GM23338 (cell line): ENCODE results near the gene KLHDC2. TPM values are rescaled to one million over a fixed set of nuclear protein-coding genes. Genes with fewer than 3 reads are reported as not detected.

Source experiments
- ATAC-seq: fragments of 200-7000 bp; cut with Tn5 transposase; 3 replicates; pipeline ENCODE4 v1.9.1; 2020
- DNase-seq: peaks from one replicate; pipeline ENCODE4 v3.0.0-alpha.2; 2015; ENCODE audit warnings: low spot score
- H2AFZ ChIP-seq: fragments of 200-600 bp; sonication (generic); 2 replicates; pipeline ENCODE4 v1.8.0; 2016; ENCODE audit warnings: antibody characterized with exemption, mild to moderate bottlenecking, moderate library complexity
- H3F3A ChIP-seq: fragments of 200-600 bp; sonication (generic); replicated peaks from 2 replicates; pipeline ENCODE4 v1.8.0; 2017; ENCODE audit warnings: antibody characterized with exemption, mixed run types, low read depth
- H3K27ac ChIP-seq: fragments of 200-600 bp; sonication (generic); 2 replicates; pipeline ENCODE4 v1.6.1; 2016; ENCODE audit warnings: low read depth
- H3K27me3 ChIP-seq: fragments of 200-600 bp; sonication (generic); 2 replicates; pipeline ENCODE4 v1.8.0; 2016; ENCODE audit warnings: mild to moderate bottlenecking, mixed run types, moderate library complexity; ENCODE audit not compliant: insufficient read depth
- H3K36me3 ChIP-seq: fragments of 200-600 bp; sonication (generic); 2 replicates; pipeline ENCODE4 v1.8.0; 2016; ENCODE audit warnings: mild to moderate bottlenecking; ENCODE audit not compliant: insufficient read depth
- H3K4me1 ChIP-seq: fragments of 200-600 bp; sonication (generic); 2 replicates; pipeline ENCODE4 v1.8.0; 2016; ENCODE audit warnings: mild to moderate bottlenecking, moderate library complexity; ENCODE audit not compliant: insufficient read depth
- H3K4me2 ChIP-seq: fragments of 200-600 bp; sonication (generic); 2 replicates; pipeline ENCODE4 v1.7.1; 2017; ENCODE audit warnings: mixed run types
- H3K4me3 ChIP-seq: fragments of 200-600 bp; sonication (generic); 2 replicates; pipeline ENCODE4 v1.6.1; 2016; ENCODE audit warnings: mixed run types
- H3K79me2 ChIP-seq: fragments of 200-600 bp; sonication (generic); replicated peaks from 2 replicates; pipeline ENCODE4 v1.8.0; 2017; ENCODE audit warnings: mild to moderate bottlenecking; ENCODE audit not compliant: insufficient read depth
- H3K9me2 ChIP-seq: fragments of 200-600 bp; sonication (generic); 2 replicates; pipeline ENCODE4 v1.8.0; 2017; ENCODE audit not compliant: insufficient read depth
- H4K20me1 ChIP-seq: fragments of 200-600 bp; sonication (generic); replicated peaks from 2 replicates; pipeline ENCODE4 v1.8.0; 2017; ENCODE audit warnings: mild to moderate bottlenecking; ENCODE audit not compliant: insufficient read depth
- H3K27ac Mint-ChIP-seq: 2 replicates; pipeline ENCODE4 v1.8.0; 2020; ENCODE audit warnings: inconsistent platforms, mild to moderate bottlenecking, moderate library complexity, mixed read lengths
- H3K27me3 Mint-ChIP-seq: 3 replicates; pipeline ENCODE4 v1.8.0; 2022; ENCODE audit warnings: low read depth, mild to moderate bottlenecking, moderate library complexity, mixed read lengths, inconsistent platforms; ENCODE audit not compliant: insufficient read depth, poor library complexity
- H3K36me3 Mint-ChIP-seq: 3 replicates; pipeline ENCODE4 v1.8.0; 2021; ENCODE audit warnings: low read depth, mild to moderate bottlenecking, inconsistent platforms, moderate library complexity, mixed read lengths
- H3K4me1 Mint-ChIP-seq: 3 replicates; pipeline ENCODE4 v1.8.0; 2020; ENCODE audit warnings: mild to moderate bottlenecking, inconsistent platforms, mixed read lengths
- H3K4me3 Mint-ChIP-seq: 3 replicates; pipeline ENCODE4 v1.8.0; 2021; ENCODE audit warnings: moderate library complexity, mild to moderate bottlenecking, inconsistent platforms, mixed read lengths
- H3K9me3 Mint-ChIP-seq: 3 replicates; pipeline ENCODE4 v1.8.0; 2020; ENCODE audit warnings: moderate library complexity, mild to moderate bottlenecking, inconsistent platforms, mixed read lengths
- CREB1 ChIP-seq: fragments of 250-450 bp; sonication (Bioruptor Pico); IDR thresholded peaks from 2 replicates; pipeline ENCODE4 v1.5.0; 2020; ENCODE audit warnings: low read depth, mild to moderate bottlenecking, moderate library complexity
- ETS1 ChIP-seq: IDR thresholded peaks from 2 replicates; pipeline ENCODE4 v1.6.1; 2016; ENCODE audit warnings: antibody characterized with exemption
- EZH2 ChIP-seq: fragments of 200-600 bp; sonication (generic); IDR thresholded peaks from one replicate; pipeline ENCODE4 v1.8.0; 2017; ENCODE audit warnings: antibody characterized with exemption, mild to moderate bottlenecking, low read depth; ENCODE audit not compliant: unreplicated experiment
- JUNB ChIP-seq: IDR thresholded peaks from one replicate; pipeline ENCODE4 v1.6.1; 2016; ENCODE audit warnings: antibody characterized with exemption; ENCODE audit not compliant: unreplicated experiment
- NANOG ChIP-seq: IDR thresholded peaks from 2 replicates; pipeline ENCODE4 v1.6.1; 2016; ENCODE audit warnings: antibody characterized with exemption, borderline replicate concordance
- REST ChIP-seq: IDR thresholded peaks from one replicate; pipeline ENCODE4 v1.6.1; 2018; ENCODE audit warnings: antibody characterized with exemption; ENCODE audit not compliant: unreplicated experiment
- STAT1 ChIP-seq: IDR thresholded peaks from one replicate; pipeline ENCODE4 v1.6.1; 2016; ENCODE audit warnings: antibody characterized with exemption; ENCODE audit not compliant: unreplicated experiment
- ZNF114 ChIP-seq: fragments of 250-450 bp; sonication (Bioruptor Pico); IDR thresholded peaks from 2 replicates; pipeline ENCODE4 v1.5.0; 2020; ENCODE audit warnings: mild to moderate bottlenecking, moderate library complexity
- polyA plus RNA-seq: library from polyadenylated mRNA; unstranded; fragments of >200 nt; fragmentation: Nextera tagmentation; extraction: Ambion mirVana; gene quantifications from 2 replicates; pipeline ENCODE4 v1.2.1, GENCODE V29; 2016
- total RNA-seq: library from RNA; depleted of rRNA; stranded (reverse); fragments of >200 nt; shearing (Covaris generic); gene quantifications from 2 replicates; pipeline ENCODE4 v1.2.3, GENCODE V29; 2014
- TF ChIP-seq, protein P1 (sequence below), 2 experiments: fragments of 200-600 bp in 1 of 2; sonication (generic) in 1 of 2; conservative IDR thresholded peaks; 2 replicates each; pipeline versions ENCODE4 v1.5.1 to v1.6.1; 2016 to 2017; ENCODE audit warnings: antibody characterized with exemption in 2 of 2, low read depth in 2 of 2, mild to moderate bottlenecking in 2 of 2, moderate library complexity in 1 of 2

KLHDC2 gene
- total and polyA plus RNA-seq, 2 experiments from 2014 or later: 38.5 to 61.9 TPM

DNA sequence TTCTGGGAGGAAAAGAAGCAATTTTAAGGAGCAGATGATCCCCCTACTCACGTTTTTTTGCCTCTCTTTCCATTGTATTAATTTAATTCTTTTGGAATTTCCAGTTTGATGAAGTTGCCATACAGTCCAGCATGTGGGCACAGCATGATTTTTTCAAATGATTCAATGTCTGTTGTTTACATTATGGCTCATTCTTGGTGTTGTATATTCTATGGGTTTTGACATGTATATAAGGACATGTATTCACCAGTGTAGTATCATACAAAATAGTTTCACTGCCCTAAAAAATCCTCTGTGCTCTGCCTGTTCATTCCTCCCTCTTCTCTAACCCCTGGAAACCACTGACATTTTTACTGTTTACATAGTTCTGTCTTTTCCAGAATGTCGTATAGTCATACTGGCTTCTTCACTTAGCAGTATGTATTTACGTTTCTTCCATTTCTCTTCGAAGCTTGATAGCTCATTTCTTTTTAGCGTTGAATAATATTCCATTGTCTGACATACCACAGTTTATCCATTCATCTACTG lies 13.3 kb upstream of the KLHDC2 start (continued):
- TF ChIP-seq EZH2 (no peak), CREB1 (no peak), STAT1 (no peak)

- no peaks in the 10 kb centered on the region; the same call in 1 of the 2 replicates for H3K9me2 ChIP-seq
- no peak overlapping the region for H3K27ac ChIP-seq
- H3F3A ChIP-seq: no peaks in the 10 kb centered on the region
- no peaks in the 10 kb centered on the region for H3K36me3 ChIP-seq
- no peak overlapping the region for H3K4me2 ChIP-seq
- no peaks in the 10 kb centered on the region for H3K27me3 ChIP-seq
- Mint-ChIP-seq H3K9me3 (no peaks in the 10 kb centered on the region; the same call in 2 of the 3 replicates), H3K27ac (no peak overlapping the region), H3K27me3 (no peaks in the 10 kb centered on the region), H3K4me3 (no peak overlapping the region), H3K36me3 (no peaks in the 10 kb centered on the region), H3K4me1 (no peaks in the 10 kb centered on the region)
- no peak overlapping the region for H3K4me3 ChIP-seq
- no peak overlapping the region for H2AFZ ChIP-seq
- DNase-seq (no peak), ATAC-seq (no peak)
- H3K4me1 ChIP-seq: no peaks in the 10 kb centered on the region
- no peaks in the 10 kb centered on the region for H4K20me1 ChIP-seq
- TF ChIP-seq EZH2: no peak
- no peaks in the 10 kb centered on the region for H3K79me2 ChIP-seq
Measured at GRCh38 chr14:49755378-49755777, 12.6 kb upstream of the KLHDC2 start.

- H3K27ac ChIP-seq: no peak overlapping the region
- no peak overlapping the region for H3K27ac Mint-ChIP-seq
- no peaks in the 10 kb centered on the region for H3K36me3 ChIP-seq
- H3K27me3 Mint-ChIP-seq: no peaks in the 10 kb centered on the region
- peaks cover 4% of the 10 kb centered on the region for H3K4me1 Mint-ChIP-seq
- H4K20me1 ChIP-seq: no peaks in the 10 kb centered on the region
- H3K4me3 ChIP-seq: no peak overlapping the region
- ATAC-seq (no peak), DNase-seq (no peak)
- no peak overlapping the region for H2AFZ ChIP-seq
- no peaks in the 10 kb centered on the region for H3K36me3 Mint-ChIP-seq
- H3K4me2 ChIP-seq: no peak overlapping the region
- no peaks in the 10 kb centered on the region for H3K27me3 ChIP-seq
- no peaks in the 10 kb centered on the region for H3K79me2 ChIP-seq
- no peaks in the 10 kb centered on the region for H3K9me3 Mint-ChIP-seq
- H3K4me3 Mint-ChIP-seq: no peak overlapping the region
- peaks cover 5% of the 10 kb centered on the region; the same call in 1 of the 2 replicates for H3K4me1 ChIP-seq
- H3F3A ChIP-seq: peaks cover 5% of the 10 kb centered on the region; the same call in 1 of the 2 replicates
- H3K9me2 ChIP-seq: no peaks in the 10 kb centered on the region
- no peak for TF ChIP-seq REST
- TF ChIP-seq, protein P1, sequence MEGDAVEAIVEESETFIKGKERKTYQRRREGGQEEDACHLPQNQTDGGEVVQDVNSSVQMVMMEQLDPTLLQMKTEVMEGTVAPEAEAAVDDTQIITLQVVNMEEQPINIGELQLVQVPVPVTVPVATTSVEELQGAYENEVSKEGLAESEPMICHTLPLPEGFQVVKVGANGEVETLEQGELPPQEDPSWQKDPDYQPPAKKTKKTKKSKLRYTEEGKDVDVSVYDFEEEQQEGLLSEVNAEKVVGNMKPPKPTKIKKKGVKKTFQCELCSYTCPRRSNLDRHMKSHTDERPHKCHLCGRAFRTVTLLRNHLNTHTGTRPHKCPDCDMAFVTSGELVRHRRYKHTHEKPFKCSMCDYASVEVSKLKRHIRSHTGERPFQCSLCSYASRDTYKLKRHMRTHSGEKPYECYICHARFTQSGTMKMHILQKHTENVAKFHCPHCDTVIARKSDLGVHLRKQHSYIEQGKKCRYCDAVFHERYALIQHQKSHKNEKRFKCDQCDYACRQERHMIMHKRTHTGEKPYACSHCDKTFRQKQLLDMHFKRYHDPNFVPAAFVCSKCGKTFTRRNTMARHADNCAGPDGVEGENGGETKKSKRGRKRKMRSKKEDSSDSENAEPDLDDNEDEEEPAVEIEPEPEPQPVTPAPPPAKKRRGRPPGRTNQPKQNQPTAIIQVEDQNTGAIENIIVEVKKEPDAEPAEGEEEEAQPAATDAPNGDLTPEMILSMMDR (conservative IDR thresholded peaks at IDR 0.05; ENCODE audit: low read depth in 2 of 2): no peak
- TF ChIP-seq STAT1: no peak
- TF ChIP-seq NANOG: no peak
- no peak for TF ChIP-seq ZNF114 (CRISPR knock-in tag)
- no peak for TF ChIP-seq EZH2
- TF ChIP-seq JUNB: no peak
- no peak for TF ChIP-seq ETS1
Measured at GRCh38 chr14:49761839-49762551, 6.0 kb upstream of the KLHDC2 start.
